Psoas muscle (tissue), 8 donors: ENCODE measurements around the gene SLC16A12. TPM values are rescaled to one million over a fixed set of nuclear protein-coding genes. Genes with fewer than 3 reads are reported as not detected.
A peak's percentile ranks its signal among the peaks of the same experiment; 100 is the strongest.

ENCODE experiments used
- ATAC-seq, 4 donors: fragments of 200-7000 bp; cut with Tn5 transposase; one replicate each; pipeline ENCODE4 v1.9.1; 2020; ENCODE audit warnings: moderate library complexity in 3 of 4, mild to moderate bottlenecking in 2 of 4
- DNase-seq, 2 donors: peaks; one replicate each; pipeline ENCODE4 v3.0.0-alpha.2; 2020
- H3K27ac ChIP-seq: fragments of 200-600 bp; one replicate; pipeline ENCODE4 v1.8.0; 2022
- H3K27me3 ChIP-seq, 3 donors: fragments of 200-600 bp in 1 of 3; one replicate each; pipeline versions ENCODE4 v1.6.1 to v1.8.0; 2013 to 2022; ENCODE audit warnings: low read length in 2 of 3, mild to moderate bottlenecking in 2 of 3, moderate library complexity in 1 of 3; ENCODE audit not compliant: insufficient read depth in 3 of 3
- H3K36me3 ChIP-seq, 2 donors: fragments of 200-600 bp in 1 of 2; one replicate each; pipeline versions ENCODE4 v1.6.1 to v1.8.0; 2013 to 2022; ENCODE audit warnings: low read depth in 1 of 2, mild to moderate bottlenecking in 1 of 2, moderate library complexity in 1 of 2; ENCODE audit not compliant: insufficient read depth in 1 of 2
- H3K4me1 ChIP-seq: fragments of 200-600 bp; one replicate; pipeline ENCODE4 v1.8.0; 2022
- H3K4me3 ChIP-seq: fragments of 200-600 bp; one replicate; pipeline ENCODE4 v1.8.0; 2022; ENCODE audit warnings: mild to moderate bottlenecking
- H3K9me3 ChIP-seq: fragments of 200-600 bp; one replicate; pipeline ENCODE4 v1.8.0; 2022
- WGBS, 3 donors: extraction: QIAGEN DNeasy Blood & Tissue Kit; methylation state at CpG; one replicate each; pipeline versions ENCODE4 v1.1.6 to v1.1.7; 2013; 5-methylcytosine and 5-hydroxymethylcytosine counted together
- intact Hi-C, 2 donors: fragments of 100-400 bp; cut with DNase I; formaldehyde crosslinking; loops; one replicate each; pipeline versions ENCODE4 v1.11.0 to v1.14.2; 2022
- polyA plus RNA-seq, 3 donors: library from polyadenylated mRNA; stranded (reverse); fragments of 200-250 nt; gene quantifications; one replicate each; pipeline ENCODE4 v1.2.3, GENCODE V29; 2013
- total RNA-seq, 4 donors: library from RNA; stranded (reverse); fragmentation: NEBNext Ultra II Directional in 2 of 4; extraction: Animal tissue kit (Norgen Biotek cat#: 25700) in 2 of 4; gene quantifications; one replicate each; pipeline versions ENCODE4 v1.2.1 to v1.2.4, GENCODE V29; 2021 to 2023
- TF ChIP-seq, protein P1 (sequence below): fragments of 200-600 bp; IDR thresholded peaks from one replicate; pipeline ENCODE4 v1.8.0; 2022; ENCODE audit warnings: antibody characterized with exemption
- donor health status: healthy with polysubstance abuse.
- donor health status: DM: no; HTN: no; CAD: no; lungs with moderate emphysema.
- donor health status: Bipolar disorder and iron deficiency.
- donor health status: healthy.
- donor health status: DM: yes; HTN: yes; CAD: no.
- donor health status: DM: no; HTN: no; CAD: no.
- donor health status: DM: no; HTN: no; CAD: no.
- donor health status: DM: yes; HTN: yes; CAD: no.

Gene SLC16A12
- total and polyA plus RNA-seq, 7 donors, result 0.74 to 1.9 (median 1.2) TPM

DNA sequence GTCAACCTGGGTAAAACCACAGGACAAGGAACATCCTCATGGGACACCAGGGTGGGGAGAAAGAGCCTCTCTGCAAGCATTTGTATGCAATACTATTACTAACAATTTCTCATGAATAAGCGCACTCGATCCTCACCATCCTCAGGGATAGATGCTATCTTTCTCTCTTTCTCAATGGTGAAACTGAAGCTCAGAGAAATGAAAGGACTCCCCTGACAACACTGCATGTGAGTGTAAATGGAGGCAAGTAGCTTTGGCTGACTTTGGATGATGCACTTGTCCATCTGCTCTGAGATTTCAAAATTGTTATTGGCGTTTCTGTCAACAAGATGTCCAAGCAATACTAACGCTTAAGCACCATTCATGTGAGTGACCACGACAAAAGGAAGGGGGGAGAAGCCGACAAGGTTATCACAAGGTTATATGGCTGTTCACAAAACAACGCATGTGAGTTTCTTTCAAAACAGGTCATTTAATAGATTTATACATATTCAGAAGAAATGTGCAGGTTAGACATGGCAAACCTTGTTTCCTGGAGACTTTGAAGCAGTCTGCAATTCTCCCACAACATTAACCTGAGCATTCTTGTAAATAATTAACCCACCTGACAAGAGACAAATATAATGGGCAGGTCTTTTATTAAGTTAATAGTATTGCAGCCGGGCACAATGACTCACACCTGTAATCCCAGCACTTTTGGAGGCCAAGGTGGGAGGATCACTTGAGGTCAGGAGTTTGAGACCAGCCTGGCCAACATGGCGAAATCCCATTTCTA lies 67.0 kb downstream of the SLC16A12 start:
- no peak overlapping the region for H3K4me3 ChIP-seq
- no peaks in the 10 kb centered on the region for H3K36me3 ChIP-seq
- ATAC-seq (no peak), DNase-seq (no peak)
- no peaks in the 10 kb centered on the region for H3K4me1 ChIP-seq
- H3K27me3 ChIP-seq, result peaks cover 0 to 3% (median 0%) of the 10 kb centered on the region in 3 donors
- H3K9me3 ChIP-seq, result no peaks in the 10 kb centered on the region
- WGBS, 3 donors, result 82 to 90% (median 87%) methylated on average over 9 of the region's 9 CpGs
- no peak overlapping the region for H3K27ac ChIP-seq
- intact Hi-C loops, result no loop called here
- TF ChIP-seq, protein P1, sequence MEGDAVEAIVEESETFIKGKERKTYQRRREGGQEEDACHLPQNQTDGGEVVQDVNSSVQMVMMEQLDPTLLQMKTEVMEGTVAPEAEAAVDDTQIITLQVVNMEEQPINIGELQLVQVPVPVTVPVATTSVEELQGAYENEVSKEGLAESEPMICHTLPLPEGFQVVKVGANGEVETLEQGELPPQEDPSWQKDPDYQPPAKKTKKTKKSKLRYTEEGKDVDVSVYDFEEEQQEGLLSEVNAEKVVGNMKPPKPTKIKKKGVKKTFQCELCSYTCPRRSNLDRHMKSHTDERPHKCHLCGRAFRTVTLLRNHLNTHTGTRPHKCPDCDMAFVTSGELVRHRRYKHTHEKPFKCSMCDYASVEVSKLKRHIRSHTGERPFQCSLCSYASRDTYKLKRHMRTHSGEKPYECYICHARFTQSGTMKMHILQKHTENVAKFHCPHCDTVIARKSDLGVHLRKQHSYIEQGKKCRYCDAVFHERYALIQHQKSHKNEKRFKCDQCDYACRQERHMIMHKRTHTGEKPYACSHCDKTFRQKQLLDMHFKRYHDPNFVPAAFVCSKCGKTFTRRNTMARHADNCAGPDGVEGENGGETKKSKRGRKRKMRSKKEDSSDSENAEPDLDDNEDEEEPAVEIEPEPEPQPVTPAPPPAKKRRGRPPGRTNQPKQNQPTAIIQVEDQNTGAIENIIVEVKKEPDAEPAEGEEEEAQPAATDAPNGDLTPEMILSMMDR, result no peak

DNA sequence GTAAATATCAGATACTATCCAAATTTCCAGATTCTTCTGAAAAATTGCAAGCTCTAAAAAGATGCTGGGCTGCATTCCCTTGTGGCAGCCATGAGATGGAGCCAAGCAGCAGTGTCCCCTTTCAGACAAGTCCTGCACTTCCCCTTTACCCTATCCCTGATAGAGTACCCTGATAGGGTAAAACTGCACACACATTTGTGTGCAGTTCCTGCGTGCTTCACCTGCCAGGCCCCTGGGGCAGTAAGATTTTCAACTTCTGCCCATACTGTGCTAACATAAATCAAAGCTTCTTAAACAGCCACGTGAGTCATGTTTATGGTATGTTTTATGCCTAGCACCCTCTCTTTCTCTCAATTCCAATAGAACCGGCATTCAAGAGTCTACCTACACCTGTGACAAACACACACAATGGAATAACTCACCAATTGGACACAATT lies 68.8 kb downstream of the SLC16A12 start:
- Histone ChIP-seq H3K36me3 (no peaks in the 10 kb centered on the region), H3K27ac (no peak overlapping the region), H3K9me3 (no peaks in the 10 kb centered on the region), H3K4me3 (no peak overlapping the region), H3K27me3 (peaks cover 0 to 3% (median 0%) of the 10 kb centered on the region in 3 donors), H3K4me1 (no peaks in the 10 kb centered on the region)
- DNase-seq (no peak), ATAC-seq (no peak)
- intact Hi-C loops, result no loop called here
- TF ChIP-seq, protein P1, result peak; percentile 12
- 36 to 57% (median 43%) methylated on average over 3 of the region's 3 CpGs for WGBS, 3 donors

DNA sequence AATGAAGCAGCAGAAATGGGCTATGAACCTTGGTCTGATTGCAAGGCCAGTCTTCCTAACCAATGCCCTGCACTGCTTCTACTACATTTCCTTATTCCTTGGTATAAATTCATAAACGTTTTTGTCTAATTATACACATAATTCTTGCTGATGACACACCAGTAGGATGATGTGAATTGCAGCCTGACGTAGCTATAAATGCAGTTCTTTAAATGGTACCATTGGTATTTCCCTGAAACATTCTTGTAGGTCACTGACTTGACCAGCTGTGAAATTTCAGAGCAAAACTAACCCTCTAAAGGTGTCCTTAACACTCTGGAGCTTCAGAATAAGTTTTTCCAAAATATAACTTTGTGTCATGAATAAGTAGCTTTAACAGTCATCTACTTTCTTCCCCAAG lies 70.2 kb downstream of the SLC16A12 start:
- H3K4me1 ChIP-seq, result no peaks in the 10 kb centered on the region
- no peak for ATAC-seq
- H3K4me3 ChIP-seq, result no peak overlapping the region
- H3K36me3 ChIP-seq, result no peaks in the 10 kb centered on the region
- TF ChIP-seq, protein P1, result no peak
- WGBS, 3 donors, result 54 to 55% (median 55%) methylated on average over 2 of the region's 2 CpGs
- no peak overlapping the region for H3K27ac ChIP-seq
- DNase-seq, result no peak
- peaks cover 0 to 3% (median 0%) of the 10 kb centered on the region in 3 donors for H3K27me3 ChIP-seq
- intact Hi-C loops, result no loop called here
- H3K9me3 ChIP-seq, result no peaks in the 10 kb centered on the region

DNA sequence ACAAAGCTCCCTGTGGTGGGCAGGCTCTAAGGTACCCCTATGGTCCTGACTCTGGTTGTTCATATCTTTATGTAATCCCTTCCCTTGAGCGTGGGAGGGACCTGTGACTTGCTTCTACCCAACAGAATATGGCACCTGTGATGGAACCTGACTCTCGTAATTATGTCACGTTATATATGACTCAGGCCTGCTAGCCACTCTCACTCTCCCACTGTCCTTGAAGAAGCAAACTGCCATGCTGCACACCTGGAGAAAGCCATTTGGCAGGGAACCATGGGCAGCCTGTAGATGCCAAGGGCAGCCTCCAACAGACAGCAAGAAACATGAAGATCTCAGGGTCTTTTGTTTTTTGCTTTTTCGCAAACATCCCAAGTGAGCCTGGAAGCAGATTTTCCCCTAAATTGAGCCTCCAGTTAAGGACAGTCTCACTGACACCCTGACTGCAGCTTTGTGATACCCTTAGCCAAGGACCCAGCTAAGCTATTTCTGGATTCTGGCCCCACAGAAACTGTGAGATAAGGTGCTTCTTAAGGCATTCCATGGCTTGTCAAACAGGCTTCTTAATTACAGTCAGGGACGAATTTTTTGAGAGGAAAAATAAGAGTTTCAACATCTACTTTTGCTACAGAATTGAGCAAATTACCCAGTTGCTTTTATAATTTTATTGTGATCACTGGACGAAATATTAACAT lies 71.4 kb downstream of the SLC16A12 start:
- intact Hi-C loops, result no loop called here
- 85 to 89% (median 88%) methylated on average over 6 of the region's 6 CpGs for WGBS, 3 donors

More for the DNA sequence above, 71.4 kb downstream of the SLC16A12 start:
- DNase-seq (no peak), ATAC-seq (no peak)
- H3K27ac ChIP-seq, result no peak overlapping the region
- no peak overlapping the region for H3K4me3 ChIP-seq
- TF ChIP-seq, protein P1, result no peak
- H3K36me3 ChIP-seq, result no peaks in the 10 kb centered on the region
- no peaks in the 10 kb centered on the region for H3K9me3 ChIP-seq
- H3K4me1 ChIP-seq, result no peaks in the 10 kb centered on the region
- H3K27me3 ChIP-seq, result peaks cover 0 to 3% (median 0%) of the 10 kb centered on the region in 3 donors
